Bronchial epithelial cell (primary cell): ENCODE results near the gene ZNF287. TPM values are rescaled to one million over a fixed set of nuclear protein-coding genes. Genes with fewer than 3 reads are reported as not detected.
A peak's percentile ranks its signal among the peaks of the same experiment; 100 is the strongest.

Experiments
- DNase-seq: peaks from one replicate; pipeline ENCODE4 v3.0.0-alpha.2; 2010; ENCODE audit warnings: low read depth
- FAIRE-seq: peaks from 2 replicates; lab custom pipeline; 2011; peaks lifted over from hg19 to GRCh38; lab: Jason Lieb, UNC
- H3K27me3 ChIP-seq: 2 replicates; pipeline ENCODE4 v1.5.1; 2011; ENCODE audit warnings: low read length; ENCODE audit not compliant: control insufficient read depth, insufficient read depth
- H3K36me3 ChIP-seq: 2 replicates; pipeline ENCODE4 v1.5.1; 2011; ENCODE audit warnings: low read length; ENCODE audit not compliant: control insufficient read depth, insufficient read depth
- H3K4me3 ChIP-seq: 2 replicates; pipeline ENCODE4 v1.5.1; 2011; ENCODE audit warnings: mild to moderate bottlenecking, low read depth, low read length, control low read depth
- CTCF ChIP-seq: IDR thresholded peaks from 2 replicates; pipeline ENCODE4 v1.5.1; 2011; ENCODE audit warnings: mild to moderate bottlenecking, moderate library complexity, low read length, control low read depth, inconsistent platforms; ENCODE audit not compliant: insufficient read depth, severe bottlenecking
- total RNA-seq: library from RNA; depleted of rRNA; stranded (reverse); fragments of >200 nt; gene quantifications from 2 replicates; pipeline ENCODE4 v1.2.1, GENCODE V29; 2014

Gene ZNF287
- total RNA-seq, 1 donor from 2014 or later: 3.4 TPM

GRCh38 chr17:16585796-16586195 lies 16.8 kb upstream of the ZNF287 start:
- DNase-seq (no peak), FAIRE-seq (no peak)
- H3K4me3 ChIP-seq: no peak overlapping the region
- H3K27me3 ChIP-seq: peaks cover 1% of the 10 kb centered on the region
- no peaks in the 10 kb centered on the region for H3K36me3 ChIP-seq
- no peak for TF ChIP-seq CTCF

- no peak for FAIRE-seq
- Histone ChIP-seq H3K36me3 (no peaks in the 10 kb centered on the region), H3K27me3 (peaks cover 1% of the 10 kb centered on the region), H3K4me3 (peak overlapping the region; percentile 42)
- TF ChIP-seq CTCF: peak; percentile 96
- peak; percentile 69 for DNase-seq
Measured at GRCh38 chr17:16584273-16584995, 15.4 kb upstream of the ZNF287 start.

- Histone ChIP-seq H3K4me3 (no peak overlapping the region), H3K27me3 (peaks cover 1% of the 10 kb centered on the region), H3K36me3 (no peaks in the 10 kb centered on the region)
- DNase-seq (no peak), FAIRE-seq (no peak)
- no peak for TF ChIP-seq CTCF
Measured at GRCh38 chr17:16583781-16584180, 14.8 kb upstream of the ZNF287 start.

GRCh38 chr17:16573466-16573865 lies 4.5 kb upstream of the ZNF287 start:
- FAIRE-seq (no peak), DNase-seq (no peak)
- Histone ChIP-seq H3K27me3 (no peaks in the 10 kb centered on the region), H3K4me3 (no peak overlapping the region), H3K36me3 (no peaks in the 10 kb centered on the region)
- no peak for TF ChIP-seq CTCF

- H3K36me3 ChIP-seq: no peaks in the 10 kb centered on the region
- FAIRE-seq (no peak), DNase-seq (no peak)
- H3K4me3 ChIP-seq: no peak overlapping the region
- no peaks in the 10 kb centered on the region for H3K27me3 ChIP-seq
- TF ChIP-seq CTCF: no peak
Measured at GRCh38 chr17:16569358-16569712, 331 bp upstream of the ZNF287 start.

- Histone ChIP-seq H3K36me3 (no peaks in the 10 kb centered on the region), H3K27me3 (no peaks in the 10 kb centered on the region), H3K4me3 (no peak overlapping the region)
- FAIRE-seq: no peak
- no peak for TF ChIP-seq CTCF
- no peak for DNase-seq
Measured at GRCh38 chr17:16552637-16553045, 16.4 kb downstream of the ZNF287 start.
